NCI-H526 treated with DMSO at 0.1 percent for 48 hours (cell line): ENCODE measurements around the gene MXD3.
"Not testable (repeated sequence)": the region's sequence is repeated elsewhere in the genome, so short reads cannot be mapped to it uniquely, and the experiment has no call there.

Experiments used
- DNase-seq: peaks from one replicate; lab custom pipeline; 2025; lab: John Stamatoyannopoulos, UW

MXD3 gene

GRCh38 chr5:177265395-177265794, 46.3 kb downstream of the MXD3 start:
- no peak for DNase-seq

DNA sequence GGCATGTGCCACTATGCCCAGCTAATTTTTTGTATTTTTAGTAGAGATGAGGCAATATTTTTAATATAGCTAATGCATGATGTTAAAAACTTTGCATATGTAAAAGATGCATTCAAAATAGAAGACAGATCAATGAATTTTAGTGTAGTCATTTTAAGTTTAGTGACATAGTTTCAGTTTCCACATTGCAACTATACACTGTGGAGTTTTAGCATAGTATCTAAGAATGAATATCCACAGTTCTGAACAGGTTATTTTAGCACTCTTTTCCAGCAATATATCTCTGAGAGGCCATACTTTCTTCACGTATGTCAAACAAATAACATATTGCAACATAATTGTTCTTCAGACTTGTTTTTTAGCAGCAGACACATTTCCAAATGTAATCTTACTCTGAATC, 47.5 kb downstream of the MXD3 start:
- DNase-seq = no peak

DNA sequence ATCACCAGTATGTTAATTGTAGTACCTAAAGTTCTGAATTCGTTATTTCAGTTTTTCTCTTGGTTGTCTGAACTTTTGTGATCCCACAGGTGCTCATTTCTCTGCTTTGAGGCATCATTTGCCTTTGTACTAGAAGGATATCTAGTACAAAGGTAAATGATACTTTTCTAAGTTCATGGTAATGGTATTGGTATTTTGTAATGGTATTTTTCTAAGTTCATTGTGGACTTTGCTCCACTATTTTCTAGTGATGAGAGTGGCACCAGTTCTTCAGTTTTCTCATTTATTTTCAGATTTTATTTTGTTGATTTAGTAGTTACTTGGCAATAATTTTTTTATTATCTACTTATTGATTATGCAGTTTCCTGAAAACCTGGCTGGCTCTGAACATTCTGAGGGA, 50.2 kb downstream of the MXD3 start:
- no peak for DNase-seq

DNA sequence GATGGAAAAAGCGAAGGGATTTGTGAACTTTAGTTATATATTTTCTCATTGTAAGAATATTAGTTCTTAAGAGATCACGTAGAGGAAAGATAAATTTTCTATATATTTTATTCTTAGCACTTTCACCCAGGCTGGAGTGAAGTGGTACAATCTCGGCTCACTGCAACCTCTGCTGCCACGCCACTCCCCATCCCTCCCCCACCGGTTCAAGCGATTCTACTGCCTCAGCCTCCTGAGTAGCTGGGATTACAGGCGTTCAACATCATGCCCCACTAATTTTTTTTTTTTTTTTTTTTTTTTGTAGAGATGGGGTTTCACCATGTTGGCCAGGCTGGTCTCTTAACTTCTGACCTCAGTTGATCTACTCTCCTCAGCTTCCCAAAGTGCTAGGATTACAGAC, 50.7 kb downstream of the MXD3 start:
- DNase-seq = no peak

GRCh38 chr5:177258711-177259110, 53.0 kb downstream of the MXD3 start:
- not testable (repeated sequence) for DNase-seq
